SK-N-SH (cell line): ENCODE results near the gene DENND5B.

Experiments used
- EP300 ChIP-seq, 2 experiments: IDR thresholded peaks; 2 replicates each; pipeline versions ENCODE4 v1.4.0 to v1.6.1; 2012; ENCODE audit warnings: borderline replicate concordance in 1 of 2, low read depth in 1 of 2, low read length in 1 of 2
- EZH2phosphoT487 ChIP-seq: fragments of 200-600 bp; sonication (generic); IDR thresholded peaks from 2 replicates; pipeline ENCODE4 v1.6.1; 2017; ENCODE audit warnings: low read depth, mixed run types, mild to moderate bottlenecking, antibody characterized with exemption, moderate library complexity, borderline replicate concordance
- FOXJ3 ChIP-seq: sonication (generic); formaldehyde crosslinking; IDR thresholded peaks from 2 replicates; pipeline ENCODE4 v1.5.1; 2020; ENCODE audit warnings: mild to moderate bottlenecking, missing genetic modification reagents
- GABPA ChIP-seq: IDR thresholded peaks from 2 replicates; pipeline ENCODE4 v1.4.0; 2012; ENCODE audit warnings: low read depth, mild to moderate bottlenecking
- JUND ChIP-seq: IDR thresholded peaks from 2 replicates; pipeline ENCODE4 v1.4.0; 2012
- NRF1 ChIP-seq: IDR thresholded peaks from 2 replicates; pipeline ENCODE4 v1.6.1; 2012; ENCODE audit warnings: low read depth, mild to moderate bottlenecking, low read length
- POLR2AphosphoS5 ChIP-seq: IDR thresholded peaks from 2 replicates; pipeline ENCODE4 v1.6.1; 2012; ENCODE audit warnings: low read depth, low read length
- RAD21 ChIP-seq: IDR thresholded peaks from 2 replicates; pipeline ENCODE4 v1.6.1; 2012; ENCODE audit warnings: mild to moderate bottlenecking, low read length
- SIN3A ChIP-seq: IDR thresholded peaks from 2 replicates; pipeline ENCODE4 v1.6.1; 2012; ENCODE audit warnings: low read depth, mild to moderate bottlenecking, low read length, moderate library complexity, borderline replicate concordance
- TEAD4 ChIP-seq: IDR thresholded peaks from 2 replicates; pipeline ENCODE4 v1.4.0; 2012; ENCODE audit warnings: mild to moderate bottlenecking, borderline replicate concordance; ENCODE audit not compliant: insufficient read depth
- TF ChIP-seq, protein P1 (sequence below): IDR thresholded peaks from 2 replicates; pipeline ENCODE4 v1.6.1; 2012; ENCODE audit warnings: mild to moderate bottlenecking, low read depth, low read length, moderate library complexity
- TF ChIP-seq, protein P2 (sequence below): fragments of 200-600 bp; sonication (generic); IDR thresholded peaks from 2 replicates; pipeline ENCODE4 v1.6.1; 2017; ENCODE audit warnings: antibody characterized with exemption, mild to moderate bottlenecking, moderate library complexity
- TF ChIP-seq, protein P3 (sequence below): fragments of 150-350 bp; IDR thresholded peaks from 2 replicates; pipeline ENCODE4 v1.6.1; 2016; ENCODE audit warnings: mild to moderate bottlenecking, low read depth, low read length
- TF ChIP-seq, protein P4 (sequence below): fragments of 150-350 bp; IDR thresholded peaks from 2 replicates; pipeline ENCODE4 v1.6.1; 2017; ENCODE audit warnings: antibody characterized with exemption, low read length, low read depth, borderline replicate concordance

DNA sequence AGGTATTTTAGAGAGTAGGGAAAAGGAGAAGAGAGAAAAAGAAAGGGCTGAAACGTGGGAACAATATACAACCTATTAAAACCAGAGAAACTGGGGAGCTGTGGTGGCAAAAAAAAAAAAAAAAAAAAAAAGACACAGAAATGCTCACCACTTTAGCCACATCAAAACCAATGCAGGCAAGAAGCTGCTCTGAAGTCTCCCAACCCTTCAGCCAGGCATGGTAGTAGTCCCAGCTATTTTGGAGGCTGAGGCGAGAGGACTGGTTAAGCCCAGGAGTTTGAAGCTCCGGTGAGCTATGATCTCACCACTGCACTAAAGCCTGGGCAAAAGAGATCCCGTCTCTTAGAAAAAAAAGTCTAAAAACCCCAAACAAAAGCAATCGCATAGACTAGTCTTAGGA, 33.2 kb downstream of the DENND5B start:
- TF ChIP-seq, protein P1, sequence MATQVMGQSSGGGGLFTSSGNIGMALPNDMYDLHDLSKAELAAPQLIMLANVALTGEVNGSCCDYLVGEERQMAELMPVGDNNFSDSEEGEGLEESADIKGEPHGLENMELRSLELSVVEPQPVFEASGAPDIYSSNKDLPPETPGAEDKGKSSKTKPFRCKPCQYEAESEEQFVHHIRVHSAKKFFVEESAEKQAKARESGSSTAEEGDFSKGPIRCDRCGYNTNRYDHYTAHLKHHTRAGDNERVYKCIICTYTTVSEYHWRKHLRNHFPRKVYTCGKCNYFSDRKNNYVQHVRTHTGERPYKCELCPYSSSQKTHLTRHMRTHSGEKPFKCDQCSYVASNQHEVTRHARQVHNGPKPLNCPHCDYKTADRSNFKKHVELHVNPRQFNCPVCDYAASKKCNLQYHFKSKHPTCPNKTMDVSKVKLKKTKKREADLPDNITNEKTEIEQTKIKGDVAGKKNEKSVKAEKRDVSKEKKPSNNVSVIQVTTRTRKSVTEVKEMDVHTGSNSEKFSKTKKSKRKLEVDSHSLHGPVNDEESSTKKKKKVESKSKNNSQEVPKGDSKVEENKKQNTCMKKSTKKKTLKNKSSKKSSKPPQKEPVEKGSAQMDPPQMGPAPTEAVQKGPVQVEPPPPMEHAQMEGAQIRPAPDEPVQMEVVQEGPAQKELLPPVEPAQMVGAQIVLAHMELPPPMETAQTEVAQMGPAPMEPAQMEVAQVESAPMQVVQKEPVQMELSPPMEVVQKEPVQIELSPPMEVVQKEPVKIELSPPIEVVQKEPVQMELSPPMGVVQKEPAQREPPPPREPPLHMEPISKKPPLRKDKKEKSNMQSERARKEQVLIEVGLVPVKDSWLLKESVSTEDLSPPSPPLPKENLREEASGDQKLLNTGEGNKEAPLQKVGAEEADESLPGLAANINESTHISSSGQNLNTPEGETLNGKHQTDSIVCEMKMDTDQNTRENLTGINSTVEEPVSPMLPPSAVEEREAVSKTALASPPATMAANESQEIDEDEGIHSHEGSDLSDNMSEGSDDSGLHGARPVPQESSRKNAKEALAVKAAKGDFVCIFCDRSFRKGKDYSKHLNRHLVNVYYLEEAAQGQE, result no peak
- no peak for TF ChIP-seq FOXJ3
- TF ChIP-seq, protein P2, sequence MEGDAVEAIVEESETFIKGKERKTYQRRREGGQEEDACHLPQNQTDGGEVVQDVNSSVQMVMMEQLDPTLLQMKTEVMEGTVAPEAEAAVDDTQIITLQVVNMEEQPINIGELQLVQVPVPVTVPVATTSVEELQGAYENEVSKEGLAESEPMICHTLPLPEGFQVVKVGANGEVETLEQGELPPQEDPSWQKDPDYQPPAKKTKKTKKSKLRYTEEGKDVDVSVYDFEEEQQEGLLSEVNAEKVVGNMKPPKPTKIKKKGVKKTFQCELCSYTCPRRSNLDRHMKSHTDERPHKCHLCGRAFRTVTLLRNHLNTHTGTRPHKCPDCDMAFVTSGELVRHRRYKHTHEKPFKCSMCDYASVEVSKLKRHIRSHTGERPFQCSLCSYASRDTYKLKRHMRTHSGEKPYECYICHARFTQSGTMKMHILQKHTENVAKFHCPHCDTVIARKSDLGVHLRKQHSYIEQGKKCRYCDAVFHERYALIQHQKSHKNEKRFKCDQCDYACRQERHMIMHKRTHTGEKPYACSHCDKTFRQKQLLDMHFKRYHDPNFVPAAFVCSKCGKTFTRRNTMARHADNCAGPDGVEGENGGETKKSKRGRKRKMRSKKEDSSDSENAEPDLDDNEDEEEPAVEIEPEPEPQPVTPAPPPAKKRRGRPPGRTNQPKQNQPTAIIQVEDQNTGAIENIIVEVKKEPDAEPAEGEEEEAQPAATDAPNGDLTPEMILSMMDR, result no peak
- TF ChIP-seq EZH2phosphoT487, result no peak
- TF ChIP-seq, protein P3, sequence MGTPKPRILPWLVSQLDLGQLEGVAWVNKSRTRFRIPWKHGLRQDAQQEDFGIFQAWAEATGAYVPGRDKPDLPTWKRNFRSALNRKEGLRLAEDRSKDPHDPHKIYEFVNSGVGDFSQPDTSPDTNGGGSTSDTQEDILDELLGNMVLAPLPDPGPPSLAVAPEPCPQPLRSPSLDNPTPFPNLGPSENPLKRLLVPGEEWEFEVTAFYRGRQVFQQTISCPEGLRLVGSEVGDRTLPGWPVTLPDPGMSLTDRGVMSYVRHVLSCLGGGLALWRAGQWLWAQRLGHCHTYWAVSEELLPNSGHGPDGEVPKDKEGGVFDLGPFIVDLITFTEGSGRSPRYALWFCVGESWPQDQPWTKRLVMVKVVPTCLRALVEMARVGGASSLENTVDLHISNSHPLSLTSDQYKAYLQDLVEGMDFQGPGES, result no peak
- no peak for TF ChIP-seq EP300 (IDR thresholded peaks at IDR 0.05; ENCODE audit: borderline replicate concordance in 1 of 2, low read depth in 1 of 2, low read length in 1 of 2)
- TF ChIP-seq SIN3A, result no peak
- TF ChIP-seq POLR2AphosphoS5, result no peak
- no peak for TF ChIP-seq JUND
- no peak for TF ChIP-seq GABPA
- TF ChIP-seq RAD21, result no peak
- TF ChIP-seq NRF1, result no peak
- TF ChIP-seq, protein P4, sequence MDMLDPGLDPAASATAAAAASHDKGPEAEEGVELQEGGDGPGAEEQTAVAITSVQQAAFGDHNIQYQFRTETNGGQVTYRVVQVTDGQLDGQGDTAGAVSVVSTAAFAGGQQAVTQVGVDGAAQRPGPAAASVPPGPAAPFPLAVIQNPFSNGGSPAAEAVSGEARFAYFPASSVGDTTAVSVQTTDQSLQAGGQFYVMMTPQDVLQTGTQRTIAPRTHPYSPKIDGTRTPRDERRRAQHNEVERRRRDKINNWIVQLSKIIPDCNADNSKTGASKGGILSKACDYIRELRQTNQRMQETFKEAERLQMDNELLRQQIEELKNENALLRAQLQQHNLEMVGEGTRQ, result no peak
- no peak for TF ChIP-seq TEAD4
